Stomach (tissue), 9 donors: ENCODE data around the gene ACTR6. TPM values are rescaled to one million over a fixed set of nuclear protein-coding genes. Genes with fewer than 3 reads are reported as not detected.

Source experiments
- DNase-seq, 2 donors: peaks; one replicate each; pipeline versions ENCODE4 v3.0.0 to v3.0.0-alpha.2; 2013 to 2019
- H3K27ac ChIP-seq, 5 donors: fragments of 200-600 bp in 4 of 5; sonication (generic) in 4 of 5; one replicate each; pipeline ENCODE4 v1.5.1; 2013 to 2019; ENCODE audit warnings: mild to moderate bottlenecking in 1 of 5, moderate library complexity in 1 of 5
- H3K27me3 ChIP-seq, 3 donors: fragments of 200-600 bp; sonication (generic); one replicate each; pipeline ENCODE4 v1.5.1; 2017 to 2019; ENCODE audit warnings: mixed run types in 1 of 3
- H3K36me3 ChIP-seq, 4 donors: fragments of 200-600 bp; sonication (generic); 1 replicate in 3 of 4; 2 replicates in 1 of 4; pipeline ENCODE4 v1.5.1; 2016 to 2019
- H3K4me1 ChIP-seq, 4 donors: fragments of 200-600 bp; sonication (generic); one replicate each; pipeline ENCODE4 v1.5.1; 2016 to 2019
- H3K4me3 ChIP-seq, 4 donors: fragments of 200-600 bp; sonication (generic) in 3 of 4; one replicate each; pipeline ENCODE4 v1.5.1; 2016 to 2019; ENCODE audit warnings: mild to moderate bottlenecking in 1 of 4
- H3K9me3 ChIP-seq, 4 donors: fragments of 200-600 bp; sonication (generic); one replicate each; pipeline ENCODE4 v1.5.1; 2016 to 2019
- EP300 ChIP-seq: sonication (generic); formaldehyde crosslinking; IDR thresholded peaks from one replicate; pipeline ENCODE4 v1.6.1; 2017; ENCODE audit warnings: antibody characterized with exemption
- POLR2A ChIP-seq, 4 donors: fragments of 450-650 bp; IDR thresholded peaks; one replicate each; pipeline ENCODE4 v1.6.1; 2016; ENCODE audit warnings: antibody characterized with exemption in 4 of 4, control low read depth in 2 of 4, mild to moderate bottlenecking in 1 of 4, moderate library complexity in 1 of 4
- POLR2AphosphoS5 ChIP-seq, 3 donors: sonication (generic); formaldehyde crosslinking; IDR thresholded peaks; one replicate each; pipeline ENCODE4 v1.6.1; 2016; ENCODE audit warnings: antibody characterized with exemption in 3 of 3
- WGBS, 5 donors: extraction: QIAGEN DNeasy Blood & Tissue Kit in 3 of 5; methylation state at CpG; one replicate each; pipeline versions ENCODE4 v1.1.5 to v1.1.7; 2013 to 2018; 5-methylcytosine and 5-hydroxymethylcytosine counted together
- intact Hi-C: fragments of 100-400 bp; cut with DNase I; formaldehyde crosslinking; loops from one replicate; pipeline ENCODE4 v1.15.1; 2023; ENCODE audit warnings: low total_unique reads
- polyA plus RNA-seq, 3 donors: library from polyadenylated mRNA; stranded (reverse); fragments of 200-250 nt; gene quantifications; one replicate each; pipeline ENCODE4 v1.2.3, GENCODE V29; 2013
- total RNA-seq, 5 donors: library from RNA; depleted of rRNA; stranded (reverse); fragments of >200 nt; gene quantifications; one replicate each; pipeline versions ENCODE4 v1.1.0 to v1.2.3, GENCODE V29; 2014 to 2016
- TF ChIP-seq, protein P1 (sequence below), 7 experiments: fragments of 450-650 bp in 4 of 7; fragments of 200-600 bp in 3 of 7; sonication (generic) in 3 of 7; IDR thresholded peaks; one replicate each; pipeline ENCODE4 v1.5.1; 2016 to 2019; ENCODE audit warnings: antibody characterized with exemption in 7 of 7, control low read depth in 2 of 7, mild to moderate bottlenecking in 1 of 7
- donor health status: healthy with polysubstance abuse.
- donor health status: Bipolar disorder and iron deficiency.
- donor health status: healthy.

ACTR6 gene
- total and polyA plus RNA-seq, 8 donors: 0.58 to 40.7 (median 13.4) TPM

DNA sequence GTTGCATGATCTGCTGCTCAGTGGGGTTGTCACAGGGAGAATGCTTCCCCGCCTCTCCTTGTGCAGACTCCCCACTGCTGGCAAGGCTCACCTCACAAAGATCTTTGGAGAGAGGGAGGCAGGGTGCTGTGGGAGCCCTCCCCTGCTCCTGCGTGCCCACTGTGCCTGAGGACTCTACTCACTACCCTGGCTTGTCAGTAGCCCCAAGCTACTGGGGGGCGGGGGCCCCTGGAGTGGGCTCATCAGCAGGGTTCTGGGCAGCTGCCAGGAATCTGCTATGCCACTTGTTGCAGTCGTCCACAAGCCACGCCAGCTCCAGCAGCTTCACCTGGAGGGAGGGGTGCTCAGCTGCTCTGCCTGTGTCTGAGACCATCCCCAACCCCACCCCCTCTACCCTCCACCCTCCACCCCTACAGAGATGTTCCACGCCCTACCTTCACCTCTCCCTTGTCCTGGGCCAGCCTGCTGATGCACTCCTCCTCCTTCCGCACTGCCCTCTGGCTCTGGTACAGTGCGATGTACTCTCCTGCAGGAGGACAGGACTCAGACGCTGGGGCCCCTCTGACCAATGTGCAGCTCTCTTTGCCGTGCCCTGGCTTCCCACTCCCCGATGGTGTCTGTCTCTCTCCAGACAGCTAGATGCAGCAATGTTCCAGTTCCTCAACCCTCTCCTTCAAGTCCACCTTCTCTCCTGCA, 43.7 kb upstream of the ACTR6 start:
- no peaks in the 10 kb centered on the region for H3K4me1 ChIP-seq
- no peaks in the 10 kb centered on the region for H3K27me3 ChIP-seq
- H3K4me3 ChIP-seq: no peak overlapping the region
- DNase-seq: no peak
- H3K36me3 ChIP-seq: no peaks in the 10 kb centered on the region
- H3K9me3 ChIP-seq: no peaks in the 10 kb centered on the region
- intact Hi-C loops: no loop called here
- H3K27ac ChIP-seq: no peak overlapping the region
- TF ChIP-seq EP300: no peak
- TF ChIP-seq POLR2AphosphoS5 (IDR thresholded peaks at IDR 0.05): no peak
- TF ChIP-seq, protein P1, sequence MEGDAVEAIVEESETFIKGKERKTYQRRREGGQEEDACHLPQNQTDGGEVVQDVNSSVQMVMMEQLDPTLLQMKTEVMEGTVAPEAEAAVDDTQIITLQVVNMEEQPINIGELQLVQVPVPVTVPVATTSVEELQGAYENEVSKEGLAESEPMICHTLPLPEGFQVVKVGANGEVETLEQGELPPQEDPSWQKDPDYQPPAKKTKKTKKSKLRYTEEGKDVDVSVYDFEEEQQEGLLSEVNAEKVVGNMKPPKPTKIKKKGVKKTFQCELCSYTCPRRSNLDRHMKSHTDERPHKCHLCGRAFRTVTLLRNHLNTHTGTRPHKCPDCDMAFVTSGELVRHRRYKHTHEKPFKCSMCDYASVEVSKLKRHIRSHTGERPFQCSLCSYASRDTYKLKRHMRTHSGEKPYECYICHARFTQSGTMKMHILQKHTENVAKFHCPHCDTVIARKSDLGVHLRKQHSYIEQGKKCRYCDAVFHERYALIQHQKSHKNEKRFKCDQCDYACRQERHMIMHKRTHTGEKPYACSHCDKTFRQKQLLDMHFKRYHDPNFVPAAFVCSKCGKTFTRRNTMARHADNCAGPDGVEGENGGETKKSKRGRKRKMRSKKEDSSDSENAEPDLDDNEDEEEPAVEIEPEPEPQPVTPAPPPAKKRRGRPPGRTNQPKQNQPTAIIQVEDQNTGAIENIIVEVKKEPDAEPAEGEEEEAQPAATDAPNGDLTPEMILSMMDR (IDR thresholded peaks at IDR 0.05): no peak
- no peak for TF ChIP-seq POLR2A (IDR thresholded peaks at IDR 0.05)
- 80 to 88% (median 86%) methylated on average over 11 of the region's 11 CpGs for WGBS, 5 donors

DNA sequence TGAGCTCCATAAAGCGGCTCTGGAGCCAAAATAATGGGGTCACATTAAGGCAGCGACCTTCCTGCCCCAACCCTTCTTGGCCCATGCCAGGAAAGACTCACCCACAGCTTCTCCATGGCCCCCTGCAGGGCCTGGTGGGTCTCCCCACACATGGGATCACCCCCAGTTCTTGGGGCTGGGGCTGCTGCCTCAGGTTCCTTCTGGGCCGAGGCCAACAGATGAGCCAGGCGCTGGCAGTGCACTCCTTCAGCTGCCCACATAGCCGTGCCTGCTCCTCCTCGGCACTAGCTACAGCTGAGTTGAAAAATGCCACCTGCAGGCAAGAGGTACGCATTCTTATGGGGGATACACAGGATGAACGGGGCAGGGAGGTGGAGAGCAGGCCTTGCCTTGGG, 43.2 kb upstream of the ACTR6 start:
- no peaks in the 10 kb centered on the region for H3K4me1 ChIP-seq
- no peaks in the 10 kb centered on the region for H3K36me3 ChIP-seq
- 90 to 96% (median 91%) methylated on average over 7 to 8 of the region's 8 CpGs for WGBS, 5 donors
- DNase-seq: no peak
- TF ChIP-seq, protein P1 (IDR thresholded peaks at IDR 0.05): no peak
- TF ChIP-seq EP300: no peak
- TF ChIP-seq POLR2A (IDR thresholded peaks at IDR 0.05): no peak
- no peak for TF ChIP-seq POLR2AphosphoS5 (IDR thresholded peaks at IDR 0.05)
- intact Hi-C loops: no loop called here
- H3K9me3 ChIP-seq: no peaks in the 10 kb centered on the region
- H3K4me3 ChIP-seq: no peak overlapping the region
- no peaks in the 10 kb centered on the region for H3K27me3 ChIP-seq
- no peak overlapping the region for H3K27ac ChIP-seq

DNA sequence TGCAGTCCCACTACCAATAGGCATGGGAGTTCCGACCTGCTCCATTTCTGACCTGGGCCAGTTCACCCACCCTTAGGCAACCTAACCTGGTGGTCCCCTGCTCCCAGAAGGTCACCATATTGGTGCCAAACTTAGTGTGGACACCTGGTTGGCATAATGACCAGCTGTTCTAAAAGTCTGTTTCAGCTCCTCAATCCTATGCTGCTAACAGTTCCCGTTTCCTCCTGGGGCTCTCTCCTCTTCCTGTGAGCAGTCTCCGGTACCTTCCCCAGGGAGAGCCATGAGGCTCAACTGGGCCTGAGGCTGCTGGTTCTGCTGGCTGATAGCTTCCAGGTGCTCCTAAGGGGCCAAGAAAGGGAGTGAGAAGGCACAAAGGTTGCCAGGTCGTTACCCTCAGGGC, 42.1 kb upstream of the ACTR6 start:
- intact Hi-C loops: no loop called here
- no peaks in the 10 kb centered on the region for H3K9me3 ChIP-seq
- H3K4me1 ChIP-seq: peaks cover 0 to 4% (median 3%) of the 10 kb centered on the region in 4 donors
- WGBS, 5 donors: 85 to 97% (median 93%) methylated on average over 4 of the region's 4 CpGs
- H3K4me3 ChIP-seq: no peak overlapping the region
- no peaks in the 10 kb centered on the region for H3K36me3 ChIP-seq
- no peak overlapping the region for H3K27ac ChIP-seq
- no peak for DNase-seq
- TF ChIP-seq POLR2AphosphoS5 (IDR thresholded peaks at IDR 0.05) (no peak), EP300 (no peak), POLR2A (IDR thresholded peaks at IDR 0.05) (no peak)
- TF ChIP-seq, protein P1 (IDR thresholded peaks at IDR 0.05): no peak
- H3K27me3 ChIP-seq: no peaks in the 10 kb centered on the region

DNA sequence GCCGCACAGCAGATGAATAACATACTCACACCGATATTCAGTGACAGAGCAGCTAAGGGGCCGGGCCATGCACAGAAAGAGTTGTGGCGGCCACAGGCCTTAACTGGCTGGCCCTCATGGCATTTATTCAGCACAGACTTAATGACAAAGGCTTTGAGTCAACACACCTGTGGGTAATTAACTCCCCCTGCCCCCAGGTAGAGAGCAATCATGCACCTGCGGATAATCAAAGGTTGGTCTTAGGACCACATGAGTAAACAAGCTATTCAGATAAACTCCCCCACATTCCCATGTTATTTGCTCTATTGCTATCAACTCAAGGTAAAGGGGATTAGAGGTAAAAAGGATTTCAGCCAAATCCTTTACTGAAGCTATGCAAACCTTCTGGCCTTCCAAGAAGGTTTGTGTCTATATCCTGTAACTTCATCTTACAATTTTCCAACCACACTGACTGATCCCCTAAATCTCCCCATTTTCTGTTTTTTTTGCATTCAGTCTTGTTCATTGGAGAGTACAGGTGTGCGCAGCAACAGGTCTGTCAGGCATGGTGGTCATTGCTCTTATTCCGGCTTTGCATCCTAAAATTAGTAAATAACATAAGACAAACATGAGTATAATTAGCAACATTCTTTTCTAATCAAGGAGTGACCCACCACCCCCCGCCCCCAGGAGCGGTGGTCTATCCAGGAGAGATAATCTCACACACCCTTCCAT, 41.1 kb upstream of the ACTR6 start:
- Histone ChIP-seq H3K27ac (no peak overlapping the region), H3K4me1 (peaks cover 5 to 14% (median 13%) of the 10 kb centered on the region in 4 donors), H3K4me3 (no peak overlapping the region), H3K27me3 (no peaks in the 10 kb centered on the region), H3K9me3 (no peaks in the 10 kb centered on the region), H3K36me3 (no peaks in the 10 kb centered on the region)
- 90 to 92% (median 91%) methylated on average over 5 to 9 of the region's 9 CpGs for WGBS, 5 donors
- DNase-seq: no peak
- intact Hi-C loops: no loop called here
- no peak for TF ChIP-seq EP300
